Right lung (tissue), 10 donors: ENCODE results near the gene SMIM41. TPM values are rescaled to one million over a fixed set of nuclear protein-coding genes. Genes with fewer than 3 reads are reported as not detected.

Source experiments
- DNase-seq, 2 donors: peaks; one replicate each; pipeline ENCODE4 v3.0.0-alpha.2; 2013
- long read RNA-seq, 8 donors: transcript quantifications; one replicate each; lab custom pipeline, GENCODE V29; 2026
- polyA plus RNA-seq, 5 donors: library from polyadenylated mRNA; unstranded; fragments of 120-200 nt; gene quantifications; one replicate each; pipeline versions ENCODE4 v1.2.1 to v1.2.3, GENCODE V29; 2013; ENCODE audit warnings: inconsistent platforms in 1 of 5, low replicate concordance in 1 of 5; ENCODE audit not compliant: insufficient read length in 5 of 5, insufficient read depth in 1 of 5

SMIM41 gene
- polyA plus RNA-seq: 1 to 10 TPM; 2.2 to 8.0 (median 3.4) TPM
- long read RNA-seq, donor 1, partial matches to known transcripts: 0 of 4 reads
- long read RNA-seq, donor 1, other reads (novel, unspliced or antisense): 0 of 4 reads
- long read RNA-seq, donor 2, partial matches to known transcripts: 0 of 2 reads
- long read RNA-seq, donor 2, other reads (novel, unspliced or antisense): 0 of 2 reads
- long read RNA-seq, donor 3, transcript OR7E47P-205 (3 exons, 1,422 nt): major isoform, 5 of 5 reads
- long read RNA-seq, donor 3, partial matches to known transcripts: 0 of 5 reads
- long read RNA-seq, donor 3, other reads (novel, unspliced or antisense): 0 of 5 reads
- long read RNA-seq, donor 4, transcript OR7E47P-205 (3 exons, 1,422 nt): major isoform, 14 of 14 reads
- long read RNA-seq, donor 4, partial matches to known transcripts: 0 of 14 reads
- long read RNA-seq, donor 4, other reads (novel, unspliced or antisense): 0 of 14 reads
- long read RNA-seq, donor 5, transcript OR7E47P-205 (3 exons, 1,422 nt): major isoform, 6 of 6 reads
- long read RNA-seq, donor 5, partial matches to known transcripts: 0 of 6 reads
- long read RNA-seq, donor 5, other reads (novel, unspliced or antisense): 0 of 6 reads
- long read RNA-seq, donor 6, transcript OR7E47P-205 (3 exons, 1,422 nt): major isoform, 9 of 15 reads
- long read RNA-seq, donor 6, partial matches to known transcripts: 6 of 15 reads
- long read RNA-seq, donor 6, other reads (novel, unspliced or antisense): 0 of 15 reads
- long read RNA-seq, donor 7, partial matches to known transcripts: 0 of 3 reads
- long read RNA-seq, donor 7, other reads (novel, unspliced or antisense): 0 of 3 reads
- long read RNA-seq, donor 8, partial matches to known transcripts: 0 of 3 reads
- long read RNA-seq, donor 8, other reads (novel, unspliced or antisense): 0 of 3 reads

- peak in 1 of 2 donors; percentile 41 for DNase-seq
Measured at GRCh38 chr12:52079576-52080402, at the start of gene SMIM41. SMIM41 (plus strand) TSS chr12:52079704; CDS start chr12:52079780, 76 bp downstream.

GRCh38 chr12:52032446-52032803 is 47.1 kb upstream of the SMIM41 start:
- DNase-seq: peak; percentile 81 to 89

GRCh38 chr12:52032804-52033445 is 46.6 kb upstream of the SMIM41 start:
- DNase-seq: peak; percentile 94 to 96

GRCh38 chr12:52033446-52034140 is 45.9 kb upstream of the SMIM41 start:
- DNase-seq: no peak

GRCh38 chr12:52035190-52035589 is 44.3 kb upstream of the SMIM41 start:
- DNase-seq: no peak

GRCh38 chr12:52035926-52036325 is 43.6 kb upstream of the SMIM41 start:
- DNase-seq: no peak

GRCh38 chr12:52036587-52037171 is 42.8 kb upstream of the SMIM41 start:
- peak; percentile 90 to 91 for DNase-seq

- DNase-seq: no peak
Measured at GRCh38 chr12:52037248-52037861, 42.1 kb upstream of the SMIM41 start.

- DNase-seq: no peak
Measured at GRCh38 chr12:52038447-52038846, 41.1 kb upstream of the SMIM41 start.

- no peak for DNase-seq
Measured at GRCh38 chr12:52041035-52041434, 38.5 kb upstream of the SMIM41 start.

GRCh38 chr12:52041695-52042123 is 37.8 kb upstream of the SMIM41 start:
- DNase-seq: no peak

- DNase-seq: no peak
Measured at GRCh38 chr12:52042706-52043385, 36.7 kb upstream of the SMIM41 start.

GRCh38 chr12:52043386-52044212 is 35.9 kb upstream of the SMIM41 start:
- DNase-seq: no peak

- DNase-seq: no peak
Measured at GRCh38 chr12:52044292-52044983, 35.1 kb upstream of the SMIM41 start.

GRCh38 chr12:52045794-52046199 is 33.7 kb upstream of the SMIM41 start:
- DNase-seq: no peak

- no peak for DNase-seq
Measured at GRCh38 chr12:52046859-52047258, 32.6 kb upstream of the SMIM41 start.

GRCh38 chr12:52049286-52049685 is 30.2 kb upstream of the SMIM41 start:
- no peak for DNase-seq
